WI38 (cell line): ENCODE results near the gene KCNIP1.

Experiments used
- H3K4me3 ChIP-seq: 2 replicates; pipeline ENCODE4 v1.5.1; 2011; ENCODE audit warnings: low read depth, mild to moderate bottlenecking, control low read depth, low read length
- TF ChIP-seq, protein P1 (sequence below): IDR thresholded peaks from 2 replicates; pipeline ENCODE4 v1.5.1; 2012; ENCODE audit warnings: low read depth, mild to moderate bottlenecking, control low read depth, low read length

The KCNIP1 gene

DNA sequence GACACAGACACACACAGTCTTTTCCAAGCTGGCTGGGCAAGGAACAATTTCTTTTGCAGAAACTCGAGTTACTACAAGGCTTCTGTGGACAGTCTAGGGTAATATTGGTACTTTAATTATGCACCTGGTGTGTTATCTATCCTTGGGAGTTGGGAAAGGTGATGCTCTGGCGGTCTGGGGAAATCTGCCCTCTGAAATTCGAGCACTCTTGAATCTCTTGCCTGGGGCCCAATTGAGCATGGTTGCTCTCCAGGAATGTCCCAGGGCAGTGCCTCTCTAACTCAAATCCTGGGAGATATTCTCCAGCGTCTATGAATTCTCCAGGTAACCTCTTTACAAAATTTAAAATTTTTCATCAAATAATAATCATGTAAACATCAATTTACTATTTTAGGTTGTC lies 69.3 kb downstream of the KCNIP1 start:
- TF ChIP-seq, protein P1, sequence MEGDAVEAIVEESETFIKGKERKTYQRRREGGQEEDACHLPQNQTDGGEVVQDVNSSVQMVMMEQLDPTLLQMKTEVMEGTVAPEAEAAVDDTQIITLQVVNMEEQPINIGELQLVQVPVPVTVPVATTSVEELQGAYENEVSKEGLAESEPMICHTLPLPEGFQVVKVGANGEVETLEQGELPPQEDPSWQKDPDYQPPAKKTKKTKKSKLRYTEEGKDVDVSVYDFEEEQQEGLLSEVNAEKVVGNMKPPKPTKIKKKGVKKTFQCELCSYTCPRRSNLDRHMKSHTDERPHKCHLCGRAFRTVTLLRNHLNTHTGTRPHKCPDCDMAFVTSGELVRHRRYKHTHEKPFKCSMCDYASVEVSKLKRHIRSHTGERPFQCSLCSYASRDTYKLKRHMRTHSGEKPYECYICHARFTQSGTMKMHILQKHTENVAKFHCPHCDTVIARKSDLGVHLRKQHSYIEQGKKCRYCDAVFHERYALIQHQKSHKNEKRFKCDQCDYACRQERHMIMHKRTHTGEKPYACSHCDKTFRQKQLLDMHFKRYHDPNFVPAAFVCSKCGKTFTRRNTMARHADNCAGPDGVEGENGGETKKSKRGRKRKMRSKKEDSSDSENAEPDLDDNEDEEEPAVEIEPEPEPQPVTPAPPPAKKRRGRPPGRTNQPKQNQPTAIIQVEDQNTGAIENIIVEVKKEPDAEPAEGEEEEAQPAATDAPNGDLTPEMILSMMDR, result no peak
- no peak overlapping the region for H3K4me3 ChIP-seq

DNA sequence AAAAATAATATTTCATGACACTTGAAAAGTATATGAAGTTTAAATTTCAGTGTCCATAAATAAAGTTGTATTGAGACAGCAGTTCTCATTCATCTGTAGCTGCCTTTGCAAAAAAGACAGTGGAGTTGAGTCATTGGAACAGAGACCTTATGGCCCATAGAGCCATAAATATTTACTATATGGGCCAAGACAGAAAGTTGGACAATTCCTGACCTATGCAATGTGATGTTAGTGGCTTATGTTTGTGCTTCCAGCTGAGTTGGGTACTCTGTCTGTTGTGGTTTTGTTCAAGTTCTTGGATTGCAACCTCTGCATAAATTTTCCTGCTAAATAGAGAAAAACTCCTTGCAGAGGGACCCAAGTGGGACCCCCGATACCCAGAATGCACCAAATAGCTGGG lies 69.8 kb downstream of the KCNIP1 start:
- TF ChIP-seq, protein P1, result no peak
- H3K4me3 ChIP-seq, result no peak overlapping the region

DNA sequence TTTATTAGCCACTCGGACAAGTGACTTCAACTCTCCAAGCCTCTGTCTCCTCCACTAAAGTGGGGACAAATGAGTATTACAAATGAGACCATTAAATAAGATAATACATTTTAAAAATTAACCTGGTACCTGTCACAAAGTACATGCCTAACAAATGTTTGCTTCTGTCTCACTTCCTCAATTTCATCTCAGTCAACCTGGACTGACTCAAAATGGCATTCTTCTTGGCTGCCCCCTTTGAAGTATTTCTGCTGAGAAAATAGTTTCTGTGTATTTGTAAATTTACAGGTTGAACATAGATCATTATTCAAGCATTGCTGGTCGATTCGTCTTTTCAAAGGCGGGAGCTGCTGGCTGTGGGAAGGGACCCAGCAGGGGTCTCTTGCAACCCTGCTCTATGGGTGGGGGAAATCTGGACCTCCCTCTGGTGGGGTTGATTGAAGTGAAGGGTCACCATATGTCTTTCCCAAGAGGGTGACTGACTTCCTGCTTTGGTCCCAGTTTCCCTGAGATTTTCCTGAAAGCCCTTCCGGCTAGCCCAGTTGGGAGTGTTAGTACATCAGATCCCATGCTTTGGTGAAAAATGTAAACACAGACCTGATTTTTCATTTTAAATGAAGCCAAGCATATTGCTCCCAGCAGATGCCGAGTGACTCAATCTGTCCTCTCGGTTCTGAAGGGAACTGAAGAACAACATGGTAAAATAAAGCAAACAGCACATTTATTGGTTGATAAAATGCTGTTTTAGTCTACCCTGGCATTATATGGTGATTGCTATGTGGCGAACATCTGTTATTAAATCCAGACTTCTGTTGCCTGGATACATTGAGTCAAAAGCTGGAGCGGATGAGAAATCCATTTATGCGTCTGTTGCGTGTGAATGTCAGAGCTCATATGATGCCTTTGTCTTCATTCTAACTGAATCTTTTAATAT lies 73.0 kb downstream of the KCNIP1 start:
- no peak overlapping the region for H3K4me3 ChIP-seq
- TF ChIP-seq, protein P1, result no peak

DNA sequence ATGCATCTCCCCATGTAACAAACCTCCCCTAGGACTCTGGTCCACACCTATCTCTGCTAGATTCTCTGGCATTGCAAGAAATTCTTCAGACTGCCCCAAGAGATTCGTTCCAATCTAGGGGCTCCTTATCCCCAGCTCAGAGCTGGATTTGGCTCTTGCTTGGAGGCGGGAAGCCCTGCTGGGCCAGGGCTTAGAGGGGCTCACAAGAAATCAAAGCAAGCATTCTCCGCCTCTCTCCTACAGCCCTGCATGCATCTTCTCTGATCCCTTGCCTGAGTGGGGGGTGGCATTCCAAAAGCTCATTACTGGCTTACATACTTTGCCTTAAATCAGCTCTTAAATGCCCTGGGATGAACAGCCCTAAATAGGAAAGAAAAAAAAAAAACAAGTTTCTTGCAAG lies 75.8 kb downstream of the KCNIP1 start:
- TF ChIP-seq, protein P1, result no peak
- no peak overlapping the region for H3K4me3 ChIP-seq

DNA sequence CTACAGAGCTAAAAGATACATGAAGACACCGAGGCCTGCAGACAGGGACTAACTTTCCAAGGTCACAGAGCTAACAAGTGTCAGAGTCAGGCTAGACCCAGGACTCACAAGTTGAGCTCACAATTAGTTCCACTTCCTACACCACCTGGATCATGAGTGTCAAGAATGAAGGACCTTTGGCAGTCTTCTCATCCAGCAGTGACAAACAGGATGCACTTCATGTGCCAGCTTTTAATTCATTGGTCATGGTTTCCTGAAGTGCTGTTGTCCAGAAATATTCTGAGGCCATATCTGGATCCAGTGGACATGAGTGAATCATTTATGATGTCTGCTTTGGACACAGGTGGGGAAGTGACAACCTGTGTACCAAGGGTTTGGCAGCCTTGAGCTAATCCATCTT lies 77.4 kb downstream of the KCNIP1 start:
- TF ChIP-seq, protein P1, result no peak
- H3K4me3 ChIP-seq, result no peak overlapping the region

DNA sequence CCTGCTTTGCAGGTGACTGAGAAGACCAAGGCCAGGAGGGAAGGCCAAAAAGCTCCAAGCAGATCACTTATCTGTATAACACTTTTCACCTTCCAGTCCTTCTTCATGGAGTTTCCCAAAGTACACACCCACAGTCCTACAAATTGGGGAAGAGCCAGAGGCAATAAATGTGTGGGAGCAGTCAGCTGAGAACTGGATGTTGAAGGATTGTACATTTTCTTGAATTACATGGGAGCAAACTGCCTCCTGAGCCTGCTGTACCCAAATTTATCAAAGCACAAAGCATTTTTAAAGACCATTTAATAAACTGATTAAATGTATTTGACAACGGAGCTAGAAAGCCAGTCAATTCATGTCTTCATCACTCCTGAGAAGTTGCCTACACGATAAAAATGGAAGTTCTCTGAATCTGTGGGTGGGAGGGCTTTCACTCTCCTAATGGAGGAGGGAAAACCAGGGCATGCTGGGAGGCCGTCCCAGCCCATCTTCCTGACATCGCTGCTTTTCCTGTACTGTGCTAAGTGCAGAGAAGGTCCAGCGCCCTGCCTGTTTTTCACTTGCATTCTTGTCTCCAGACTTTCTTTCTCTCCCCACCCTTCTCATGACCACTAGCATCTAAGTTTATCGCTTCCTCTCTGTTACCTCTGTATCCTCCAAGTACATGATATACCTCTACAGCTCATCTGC lies 79.0 kb downstream of the KCNIP1 start:
- TF ChIP-seq, protein P1, result no peak
- no peak overlapping the region for H3K4me3 ChIP-seq

DNA sequence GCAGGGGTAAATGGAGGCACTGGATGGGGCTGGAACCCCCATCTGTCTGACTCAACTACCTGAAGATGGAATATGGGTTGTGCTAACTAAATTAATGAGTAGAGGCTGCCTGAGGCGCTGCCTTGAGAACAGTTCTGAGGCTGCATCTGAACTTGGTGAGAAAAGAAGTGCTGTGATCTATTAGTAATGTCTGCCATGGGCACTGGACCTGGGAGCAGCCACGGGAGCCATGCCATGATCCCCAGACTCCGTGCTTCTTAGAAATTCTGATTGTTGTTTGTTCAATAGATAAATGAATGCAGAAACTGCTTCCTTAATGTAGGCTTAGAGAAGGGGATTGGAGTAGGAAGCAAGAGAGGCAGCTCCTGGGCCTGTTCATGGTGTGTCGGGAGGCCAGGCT lies 80.2 kb downstream of the KCNIP1 start:
- TF ChIP-seq, protein P1, result no peak
- no peak overlapping the region for H3K4me3 ChIP-seq
